AG04450 (cell line): ENCODE data around the gene ING2. TPM values are rescaled to one million over a fixed set of nuclear protein-coding genes. Genes with fewer than 3 reads are reported as not detected.

Experiments used
- CTCF ChIA-PET: fragments of 300-600, 350-600 bp; formaldehyde crosslinking; extraction: SDS; loops from one replicate; lab custom pipeline; 2022; ENCODE audit warnings: antibody characterized with exemption, inconsistent platforms; lab: Charles Lee
- POLR2A ChIA-PET: fragments of 350-600 bp; formaldehyde crosslinking; extraction: SDS; loops from one replicate; lab custom pipeline; 2021; ENCODE audit warnings: antibody characterized with exemption, inconsistent platforms; lab: Yijun Ruan, JAX
- DNase-seq: peaks from one replicate; pipeline ENCODE4 v3.0.0-alpha.2; 2011; ENCODE audit warnings: low read depth, low spot score
- H3K27ac ChIP-seq: one replicate; pipeline ENCODE4 v1.5.1; 2012; ENCODE audit warnings: low read depth, low read length, control low read depth
- H3K27me3 ChIP-seq: one replicate; pipeline ENCODE4 v1.6.0; 2012; ENCODE audit warnings: low read length; ENCODE audit not compliant: control insufficient read depth, insufficient read depth
- H3K4me3 ChIP-seq: 2 replicates; pipeline ENCODE4 v1.5.1; 2011; ENCODE audit warnings: mild to moderate bottlenecking, low read depth, low read length, control low read depth
- H3K9me3 ChIP-seq: 2 replicates; pipeline ENCODE4 v1.5.1; 2012; ENCODE audit warnings: low read length; ENCODE audit not compliant: control insufficient read depth, insufficient read depth
- polyA plus RNA-seq: library from polyadenylated mRNA; depleted of rRNA; stranded (reverse); fragments of >200 nt; gene quantifications from 2 replicates; pipeline ENCODE4 v1.2.3, GENCODE V29; 2011
- TF ChIP-seq, protein P1 (sequence below): IDR thresholded peaks from 2 replicates; pipeline ENCODE4 v1.5.1; 2011; ENCODE audit warnings: low read depth, low read length, control low read depth, inconsistent platforms

Gene ING2
- polyA plus RNA-seq, 1 experiment: 10.6 TPM

- POLR2A ChIA-PET: no interaction called here
- no peak overlapping the region for H3K4me3 ChIP-seq
- H3K9me3 ChIP-seq: no peaks in the 10 kb centered on the region
- CTCF ChIA-PET: no interaction called here
- H3K27me3 ChIP-seq: no peaks in the 10 kb centered on the region
- no peak for DNase-seq
- no peak overlapping the region for H3K27ac ChIP-seq
- TF ChIP-seq, protein P1, sequence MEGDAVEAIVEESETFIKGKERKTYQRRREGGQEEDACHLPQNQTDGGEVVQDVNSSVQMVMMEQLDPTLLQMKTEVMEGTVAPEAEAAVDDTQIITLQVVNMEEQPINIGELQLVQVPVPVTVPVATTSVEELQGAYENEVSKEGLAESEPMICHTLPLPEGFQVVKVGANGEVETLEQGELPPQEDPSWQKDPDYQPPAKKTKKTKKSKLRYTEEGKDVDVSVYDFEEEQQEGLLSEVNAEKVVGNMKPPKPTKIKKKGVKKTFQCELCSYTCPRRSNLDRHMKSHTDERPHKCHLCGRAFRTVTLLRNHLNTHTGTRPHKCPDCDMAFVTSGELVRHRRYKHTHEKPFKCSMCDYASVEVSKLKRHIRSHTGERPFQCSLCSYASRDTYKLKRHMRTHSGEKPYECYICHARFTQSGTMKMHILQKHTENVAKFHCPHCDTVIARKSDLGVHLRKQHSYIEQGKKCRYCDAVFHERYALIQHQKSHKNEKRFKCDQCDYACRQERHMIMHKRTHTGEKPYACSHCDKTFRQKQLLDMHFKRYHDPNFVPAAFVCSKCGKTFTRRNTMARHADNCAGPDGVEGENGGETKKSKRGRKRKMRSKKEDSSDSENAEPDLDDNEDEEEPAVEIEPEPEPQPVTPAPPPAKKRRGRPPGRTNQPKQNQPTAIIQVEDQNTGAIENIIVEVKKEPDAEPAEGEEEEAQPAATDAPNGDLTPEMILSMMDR: no peak
Measured at GRCh38 chr4:183467246-183467645, 37.6 kb upstream of the ING2 start.

GRCh38 chr4:183468210-183469095, 36.4 kb upstream of the ING2 start:
- Histone ChIP-seq H3K27ac (no peak overlapping the region), H3K9me3 (no peaks in the 10 kb centered on the region), H3K4me3 (no peak overlapping the region), H3K27me3 (no peaks in the 10 kb centered on the region)
- ChIA-PET CTCF (interaction anchor here (1.1 to 2.2 kb wide), 7 partner anchors 9 to 251 kb away, joined by 3 to 15 read pairs (median 5); partner anchors contain the start of genes RWDD4 and TRAPPC11), POLR2A (no interaction called here)
- TF ChIP-seq, protein P1: no peak
- DNase-seq: no peak

- TF ChIP-seq, protein P1: no peak
- no peak for DNase-seq
- Histone ChIP-seq H3K27me3 (no peaks in the 10 kb centered on the region), H3K4me3 (no peak overlapping the region), H3K9me3 (no peaks in the 10 kb centered on the region), H3K27ac (no peak overlapping the region)
- ChIA-PET CTCF (interaction anchor here (0.5 to 2.2 kb wide), 8 partner anchors 10 to 905 kb away, joined by 3 to 15 read pairs (median 4); partner anchors contain the start of genes RWDD4 and TRAPPC11), POLR2A (no interaction called here)
Measured at GRCh38 chr4:183469285-183469684, 35.6 kb upstream of the ING2 start.

DNA sequence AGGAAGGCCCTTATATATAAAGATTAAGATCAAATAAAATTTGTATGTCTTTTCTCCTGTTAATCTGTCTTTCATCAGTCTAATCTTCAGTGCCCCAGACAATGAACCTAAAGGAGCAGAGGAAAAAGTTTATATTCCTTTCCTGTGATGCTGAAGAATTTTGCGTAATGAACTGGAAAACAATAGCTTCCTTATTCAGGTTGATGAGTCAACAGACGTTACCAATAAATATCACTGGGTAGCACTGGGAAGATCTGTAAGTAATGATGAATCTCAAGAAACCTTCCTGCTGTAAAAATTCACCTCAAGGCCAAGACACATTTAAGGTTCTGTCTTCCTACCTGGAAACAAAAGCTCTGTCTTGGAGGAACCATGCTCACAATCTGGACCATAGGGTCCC, 34.9 kb upstream of the ING2 start:
- ChIA-PET CTCF (interaction anchor here (0.7 to 2.2 kb wide), 8 partner anchors 11 to 541 kb away, joined by 3 to 15 read pairs (median 4); partner anchors contain the start of genes RWDD4 and TRAPPC11), POLR2A (interaction anchor here (0.9 kb wide), 1 partner anchor 246 kb away, joined by 7 read pairs; no protein-coding TSS in a partner anchor)
- no peak overlapping the region for H3K4me3 ChIP-seq
- H3K27ac ChIP-seq: no peak overlapping the region
- H3K27me3 ChIP-seq: no peaks in the 10 kb centered on the region
- H3K9me3 ChIP-seq: no peaks in the 10 kb centered on the region
- no peak for DNase-seq
- TF ChIP-seq, protein P1: no peak

DNA sequence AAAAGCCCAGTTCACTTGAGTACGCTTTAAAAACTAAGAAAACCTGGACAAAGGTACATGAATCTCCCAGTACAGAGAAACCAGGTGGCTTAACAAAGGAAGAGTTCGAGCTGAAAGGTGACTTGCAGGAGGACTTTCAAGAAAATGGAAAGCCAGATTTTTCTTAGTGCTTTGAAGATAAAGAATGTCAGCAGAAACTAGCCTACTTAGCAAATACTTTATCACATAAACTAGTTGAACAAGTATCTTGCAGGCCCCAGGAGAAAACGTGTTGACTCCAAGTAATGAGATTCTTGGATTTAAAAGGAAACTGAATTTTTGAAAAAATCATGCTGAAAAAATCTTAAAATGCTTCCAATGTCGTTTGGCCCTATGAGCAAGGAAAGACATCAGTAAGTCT, 34.0 kb upstream of the ING2 start:
- ChIA-PET POLR2A (no interaction called here), CTCF (interaction anchor here (1.4 to 2.2 kb wide), 3 partner anchors 9 to 132 kb away, joined by 8 to 15 read pairs (median 8); no protein-coding TSS in a partner anchor)
- TF ChIP-seq, protein P1: no peak
- DNase-seq: no peak
- no peaks in the 10 kb centered on the region for H3K9me3 ChIP-seq
- no peak overlapping the region for H3K27ac ChIP-seq
- H3K27me3 ChIP-seq: no peaks in the 10 kb centered on the region
- H3K4me3 ChIP-seq: no peak overlapping the region
